Mesenteric fat pad (tissue), 1 donor: ENCODE data around the gene CEP104. TPM values are rescaled to one million over a fixed set of nuclear protein-coding genes. Genes with fewer than 3 reads are reported as not detected.

Experiments used
- DNase-seq: peaks from one replicate; pipeline ENCODE4 v3.0.0-alpha.2; 2020; ENCODE audit warnings: low spot score
- total RNA-seq: library from RNA; stranded (reverse); fragmentation: NEBNext Ultra II Directional; extraction: Animal tissue kit (Norgen Biotek cat#: 25700); gene quantifications from one replicate; pipeline ENCODE4 v1.2.1, GENCODE V29; 2021
- donor health status: DM: yes; HTN: yes; CAD: no.

The CEP104 gene
- total RNA-seq, 1 donor from 2014 or later: 45.0 TPM

DNA sequence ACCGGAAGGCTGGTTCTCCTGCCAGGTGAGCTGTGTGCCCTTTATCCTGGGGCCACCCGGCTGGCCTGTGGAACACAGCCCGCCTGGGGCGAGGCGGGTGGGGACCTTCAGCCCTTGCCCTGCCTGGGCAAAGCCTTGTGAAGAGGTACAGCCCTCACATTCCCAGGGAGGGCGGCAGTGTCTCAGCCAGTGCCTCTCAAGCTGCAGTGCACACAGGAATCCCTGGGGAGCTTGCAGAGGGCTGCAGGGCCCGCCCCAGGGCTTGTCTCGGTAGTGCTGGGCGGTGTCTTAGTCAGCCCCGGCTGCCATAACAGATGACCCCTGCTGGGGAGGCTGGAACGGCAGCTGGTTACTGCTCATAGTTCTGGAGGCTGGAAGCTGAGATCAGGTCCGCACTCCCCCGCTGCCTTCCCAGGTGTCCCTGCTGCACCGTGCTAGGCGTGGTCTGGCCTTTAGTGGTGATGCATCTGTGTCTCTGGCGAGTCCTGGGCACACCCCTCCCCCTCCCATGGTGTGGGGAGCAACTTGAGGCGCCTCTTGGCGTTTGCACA is 12.8 kb upstream of the CEP104 start:
- DNase-seq: no peak

DNA sequence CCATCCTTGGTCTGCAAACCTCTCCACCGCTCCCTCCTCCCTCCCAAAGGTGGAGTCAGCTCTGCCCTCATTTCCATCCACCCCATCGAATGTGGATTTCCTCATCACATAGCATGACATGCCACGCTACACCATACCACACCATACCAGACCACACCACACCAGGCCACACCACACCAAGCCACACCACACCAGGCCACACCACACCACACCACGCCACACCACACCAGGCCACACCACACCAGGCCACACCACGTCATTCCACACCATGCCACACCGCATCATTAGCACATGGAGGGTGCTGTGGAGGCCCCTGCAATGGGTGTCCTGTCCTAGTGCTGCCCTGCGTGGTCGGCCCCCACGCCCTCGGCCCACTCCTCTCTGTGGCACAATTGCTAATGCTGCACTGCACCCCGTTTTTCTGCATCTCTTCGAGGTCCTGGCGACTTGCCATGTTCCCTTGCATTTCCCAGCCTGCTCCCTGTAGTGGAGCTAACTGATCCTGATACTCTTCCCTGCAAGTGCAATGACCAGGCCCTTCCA is 11.5 kb upstream of the CEP104 start:
- no peak for DNase-seq

DNA sequence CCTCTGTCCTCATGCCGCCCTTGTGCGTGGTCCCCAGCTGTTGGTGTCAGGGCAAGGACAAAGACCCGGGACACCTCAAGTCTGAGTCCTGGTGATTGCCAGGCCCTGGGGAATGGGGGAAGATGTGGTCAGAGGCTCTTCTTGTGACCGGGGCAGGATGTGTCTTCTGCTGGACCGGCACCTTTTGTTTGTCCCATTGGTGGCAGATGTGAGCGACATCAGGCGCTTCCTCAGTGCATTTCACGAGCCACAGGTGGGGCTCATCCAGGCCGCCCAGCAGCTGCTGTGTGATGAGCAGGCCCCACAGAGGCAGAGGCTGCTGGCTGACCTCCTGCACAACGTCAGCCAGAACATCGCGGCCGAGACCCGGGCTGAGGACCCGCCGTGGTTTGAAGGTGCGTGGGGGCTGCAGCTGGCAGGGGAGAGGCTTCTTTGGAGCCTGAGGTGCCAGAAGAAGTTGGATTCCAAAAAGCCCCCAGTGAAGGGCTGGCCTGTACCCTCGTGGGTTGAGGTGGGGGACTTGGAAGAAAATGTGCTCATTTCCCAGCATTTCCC is 8.7 kb upstream of the CEP104 start:
- DNase-seq: no peak

DNA sequence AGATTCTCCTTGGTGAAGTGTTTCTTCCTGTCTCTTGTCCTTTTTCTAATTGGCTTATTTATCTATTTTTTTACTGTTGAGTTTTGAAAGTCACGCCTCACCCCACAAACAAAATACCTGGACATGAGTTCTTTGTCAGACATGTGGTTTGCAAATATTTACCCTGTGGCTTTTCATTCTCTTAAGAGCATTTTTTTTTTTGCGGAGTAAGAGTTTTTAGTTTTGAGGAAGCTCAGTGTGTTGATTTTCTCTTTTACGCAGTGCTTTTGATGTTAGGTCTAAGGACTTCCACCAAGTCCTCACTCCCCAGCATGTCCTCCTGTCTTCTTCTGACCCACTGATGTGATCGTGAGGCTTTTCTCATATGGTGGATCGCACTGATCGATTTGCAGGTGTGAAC is 7.9 kb upstream of the CEP104 start:
- DNase-seq: no peak

DNA sequence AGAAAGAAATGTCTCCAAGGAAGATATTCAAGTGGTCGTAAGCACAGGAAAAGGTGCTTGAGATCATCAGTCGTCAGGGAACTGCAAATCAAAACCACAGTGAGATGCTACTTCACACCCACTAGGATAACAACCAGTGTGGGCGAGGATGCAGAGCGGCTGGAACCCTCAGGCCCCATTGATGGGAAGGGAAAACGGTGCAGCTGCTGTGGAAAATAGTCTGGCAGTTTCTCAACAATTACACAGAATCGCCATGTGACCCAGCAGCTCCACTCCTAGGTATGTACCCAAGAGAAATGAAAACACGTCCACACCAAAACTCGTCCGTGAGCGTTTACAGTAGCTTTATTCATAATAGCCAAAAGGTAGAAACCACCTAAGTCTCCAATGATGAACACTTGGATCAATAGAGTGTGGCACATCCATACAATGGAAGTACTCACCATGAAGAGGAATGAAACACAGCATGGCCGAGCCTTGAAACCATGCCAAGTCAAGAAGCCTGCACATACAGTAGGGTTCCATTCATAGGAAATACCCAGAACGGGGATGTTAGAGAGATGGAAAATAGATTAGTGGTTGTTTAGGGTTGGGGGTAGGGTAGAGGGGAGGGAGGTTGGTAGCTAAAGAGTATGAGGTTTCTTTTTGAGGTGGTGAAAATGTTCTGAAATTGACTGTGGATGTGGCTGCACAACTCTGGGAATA is 6.4 kb upstream of the CEP104 start:
- no peak for DNase-seq

DNA sequence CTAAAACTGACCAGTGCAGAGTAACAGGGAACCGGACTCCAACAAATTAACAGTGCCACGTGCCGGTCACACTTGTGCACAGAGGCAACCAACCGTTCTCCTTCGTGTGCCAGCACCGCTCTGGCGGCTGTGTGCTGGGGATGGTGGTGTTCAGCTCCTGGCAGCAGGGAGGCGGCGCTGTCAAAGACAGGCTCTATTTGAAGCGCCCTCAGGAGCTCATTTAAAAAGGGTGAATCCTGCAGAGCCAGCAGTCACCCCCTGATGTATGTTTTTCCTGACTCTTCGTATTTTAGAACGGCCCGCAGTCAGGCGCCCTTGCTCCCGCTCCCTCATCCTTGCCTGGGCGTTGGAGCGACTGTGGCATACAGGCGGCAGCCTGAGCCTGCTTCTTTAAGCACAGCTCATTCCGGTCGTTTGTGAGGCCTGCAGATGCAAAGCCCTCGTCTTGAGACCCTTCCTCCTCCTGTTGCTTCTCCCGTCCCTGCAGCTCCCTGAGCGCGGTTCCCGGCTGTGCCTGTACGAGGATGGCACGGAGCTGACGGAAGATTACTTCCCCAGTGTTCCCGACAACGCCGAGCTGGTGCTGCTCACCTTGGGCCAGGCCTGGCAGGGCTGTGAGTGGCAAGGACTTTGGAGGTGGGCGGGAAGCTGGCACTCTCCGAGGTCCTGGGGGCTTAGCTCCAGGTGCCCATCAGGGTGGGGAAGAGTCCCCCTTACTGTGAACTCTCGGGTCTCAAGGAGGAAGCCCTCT is 1.4 kb upstream of the CEP104 start:
- DNase-seq: no peak

DNA sequence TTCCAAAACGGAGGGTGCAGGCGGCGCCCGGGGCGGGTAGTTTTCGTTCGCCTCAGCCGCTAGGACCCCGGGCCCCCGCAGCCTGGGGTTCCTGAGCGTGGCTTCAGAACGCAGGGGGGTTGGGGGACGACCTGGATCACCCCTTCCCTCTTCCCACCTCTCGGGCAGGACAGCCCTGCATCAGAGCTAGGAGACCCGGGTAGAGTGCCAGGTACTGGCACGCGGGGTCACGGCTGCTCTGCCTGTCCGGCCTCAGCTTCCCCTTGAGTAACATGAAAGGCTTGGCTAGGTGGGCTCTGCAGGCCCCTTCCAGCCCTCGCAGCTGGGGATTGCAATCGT is 749 bp upstream of the CEP104 start:
- no peak for DNase-seq

DNA sequence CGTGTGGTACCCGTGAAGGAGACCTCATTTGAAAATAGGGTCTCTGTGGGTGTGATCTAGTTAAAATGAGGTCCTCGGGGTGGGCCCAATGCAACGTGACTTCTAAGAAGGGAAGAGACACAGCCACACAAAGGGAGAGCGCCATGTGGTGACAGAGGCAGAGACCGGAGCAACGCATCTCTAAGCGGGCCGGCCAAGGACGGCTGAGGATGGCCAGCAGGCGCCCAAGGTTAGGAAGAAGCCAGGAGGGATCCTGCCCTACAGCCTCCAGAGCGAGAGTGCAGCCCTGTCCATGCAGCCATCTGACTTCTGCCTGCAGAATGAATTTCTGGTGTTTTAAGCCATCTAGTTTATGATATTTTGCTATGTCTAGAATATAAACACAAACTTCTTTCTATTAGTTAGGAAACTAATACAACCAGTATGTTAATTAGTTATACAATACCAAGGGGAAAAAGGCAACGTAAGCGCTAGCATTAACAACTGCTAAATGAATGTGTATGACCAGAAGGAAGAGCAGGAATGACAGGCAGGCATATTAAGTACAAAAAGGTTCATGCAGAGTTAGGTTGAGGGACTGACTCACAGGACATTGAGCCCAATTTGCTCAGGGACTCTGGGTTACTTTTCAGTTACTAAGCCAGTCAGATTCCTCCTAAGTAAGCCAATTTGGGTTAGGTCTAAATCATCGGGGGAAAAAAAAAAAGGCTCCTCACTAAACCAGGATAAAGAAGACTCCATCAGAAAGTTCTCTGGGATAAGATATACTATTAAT is 4.1 kb downstream of the CEP104 start:
- no peak for DNase-seq

DNA sequence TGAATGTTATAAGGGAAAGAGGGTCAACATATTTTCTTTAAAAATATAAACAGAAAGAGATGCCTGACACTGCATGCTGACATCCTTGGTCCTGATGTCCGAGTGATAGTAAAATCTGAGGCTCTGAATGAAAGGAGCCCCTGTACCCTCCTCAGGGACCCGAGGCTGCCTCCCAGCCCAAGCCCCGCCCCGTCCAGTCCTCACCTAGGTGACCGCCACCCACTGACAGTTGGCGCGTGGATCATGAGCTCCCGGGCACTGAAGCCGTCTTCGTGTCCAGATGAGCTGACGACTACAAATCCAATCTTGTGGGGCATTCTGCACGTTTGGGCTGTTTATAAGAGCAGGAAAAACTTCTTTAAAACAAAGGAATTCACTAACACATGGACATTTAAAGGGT is 4.9 kb downstream of the CEP104 start:
- no peak for DNase-seq

DNA sequence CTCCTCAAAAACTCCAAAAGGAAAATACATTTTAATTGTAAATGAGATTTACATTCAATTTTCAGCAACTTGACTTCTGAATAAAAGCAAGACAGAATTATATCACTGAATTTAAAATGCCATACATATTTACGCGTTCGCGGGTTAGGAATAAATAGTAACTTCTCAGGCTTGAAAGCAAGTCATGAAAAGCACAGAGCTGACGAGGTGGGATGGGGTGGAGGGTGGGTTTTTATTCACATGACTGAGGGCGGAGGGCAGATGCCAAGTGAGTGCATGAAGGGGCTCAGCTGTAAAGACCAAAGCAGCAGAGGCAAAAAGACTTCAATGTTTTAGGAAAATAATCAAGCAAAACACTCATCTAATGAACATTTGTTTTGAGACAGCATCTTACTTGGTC is 5.7 kb downstream of the CEP104 start:
- DNase-seq: no peak

DNA sequence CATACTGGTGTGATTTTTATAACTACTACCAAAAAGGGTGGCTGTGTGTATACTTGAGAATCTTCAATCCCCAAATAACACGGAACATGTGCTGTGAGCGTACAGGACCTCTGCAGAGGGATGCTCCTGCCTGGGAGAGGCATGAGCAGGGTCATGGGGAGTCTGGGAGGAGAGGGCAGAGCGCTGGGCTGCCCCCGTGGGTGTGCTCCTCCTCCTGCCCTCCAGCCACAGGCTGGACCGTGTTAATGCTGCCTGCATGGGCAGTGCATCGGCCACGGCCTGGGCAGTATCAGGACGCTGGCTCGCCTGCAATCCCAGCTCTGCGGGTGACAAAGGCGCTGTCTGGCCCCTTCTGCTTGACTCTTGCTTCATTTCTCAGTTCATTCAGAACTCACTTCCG is 6.2 kb downstream of the CEP104 start:
- no peak for DNase-seq

DNA sequence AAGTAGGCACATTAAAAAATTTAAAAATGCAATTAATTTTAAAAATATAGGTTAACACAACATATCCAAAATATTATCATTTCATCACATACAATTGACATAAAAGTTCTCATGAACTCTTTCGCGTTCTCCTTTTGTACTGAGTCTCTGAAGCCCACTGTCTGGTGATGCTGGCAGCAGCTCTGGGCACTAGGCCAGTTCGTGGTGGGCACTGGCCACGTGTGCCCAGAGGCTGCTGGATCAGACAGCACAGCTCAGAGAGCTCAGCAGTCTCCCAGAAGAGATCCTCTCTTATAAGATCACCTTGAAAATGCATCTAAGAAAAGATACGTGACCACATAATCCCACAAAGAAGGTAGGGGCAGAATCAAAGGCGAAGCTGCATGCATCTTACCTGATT is 9.9 kb downstream of the CEP104 start:
- no peak for DNase-seq

DNA sequence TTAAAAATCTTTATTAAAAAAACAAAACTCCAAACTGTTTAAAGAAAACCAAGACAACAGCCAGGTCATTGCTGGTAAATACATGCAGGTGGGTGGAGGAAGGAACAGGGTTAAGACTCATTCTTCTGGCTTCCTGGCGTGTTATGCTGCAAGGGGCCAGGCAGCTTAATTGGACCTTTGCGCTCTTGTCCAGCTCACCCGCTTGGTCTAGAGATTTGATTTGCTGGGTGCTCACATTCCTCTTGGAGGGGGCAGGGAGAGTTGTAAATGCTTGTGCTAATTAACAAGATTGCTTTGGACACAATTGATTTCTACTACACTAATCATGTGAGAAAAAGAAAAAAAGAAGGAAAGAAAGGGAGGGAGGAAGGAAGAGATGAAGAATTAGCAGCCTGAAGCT is 10.5 kb downstream of the CEP104 start:
- DNase-seq: no peak

DNA sequence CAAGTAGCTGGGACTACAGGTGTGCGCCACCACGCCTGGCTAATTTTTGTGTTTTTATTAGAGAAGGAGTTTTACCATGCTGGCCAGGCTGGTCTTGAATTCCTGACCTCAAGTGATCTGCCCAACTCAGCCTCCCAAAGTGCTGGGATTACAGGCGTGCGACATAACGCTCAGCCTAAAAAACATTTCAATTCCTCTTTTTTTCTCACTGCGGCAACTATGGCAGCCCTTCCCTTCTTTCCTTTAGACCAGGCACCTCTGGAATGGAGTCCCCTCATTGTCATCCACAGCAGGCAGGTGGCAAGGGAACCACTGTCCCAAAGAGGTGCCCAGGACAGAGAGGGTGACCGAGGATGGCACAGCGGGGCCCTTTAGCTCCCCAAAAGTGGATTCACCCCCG is 14.1 kb downstream of the CEP104 start:
- no peak for DNase-seq

DNA sequence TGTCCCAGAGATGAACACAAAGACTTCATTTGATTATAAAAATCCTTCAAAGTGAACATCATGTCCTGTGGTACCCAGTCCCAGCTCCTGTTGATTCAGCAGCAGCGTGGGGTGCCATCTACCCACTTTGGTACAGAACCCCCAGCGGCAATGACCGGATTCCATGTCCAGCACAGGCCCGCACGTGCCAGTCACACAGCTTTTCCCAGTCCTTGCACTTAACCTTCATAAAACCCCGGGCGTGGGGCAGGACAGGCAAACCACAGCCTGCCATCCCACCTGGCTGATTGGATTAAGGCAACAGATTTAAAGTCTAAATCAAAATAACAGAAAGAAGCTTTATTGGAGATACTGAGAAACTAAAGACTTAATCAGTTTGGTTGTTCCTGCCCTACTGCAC is 15.5 kb downstream of the CEP104 start:
- DNase-seq: no peak

DNA sequence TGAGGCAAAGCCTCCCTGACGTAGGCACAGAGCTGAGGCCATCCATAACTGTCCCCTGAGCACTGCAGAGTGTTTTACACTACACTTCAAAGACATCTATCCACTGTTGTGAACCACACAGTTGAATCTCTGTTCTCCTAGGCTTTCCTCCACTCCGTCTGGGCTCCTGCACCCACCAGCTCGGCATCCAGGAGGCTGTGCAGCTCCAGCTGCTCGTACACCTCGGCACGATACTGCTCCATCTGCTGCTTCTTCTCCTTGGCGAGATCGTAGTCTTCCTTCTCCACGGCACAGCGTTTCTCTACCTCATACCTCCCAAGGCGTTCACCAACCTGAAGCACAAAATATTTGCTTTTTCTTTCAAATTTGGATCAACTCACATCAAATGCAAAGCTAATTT is 18.2 kb downstream of the CEP104 start:
- no peak for DNase-seq

DNA sequence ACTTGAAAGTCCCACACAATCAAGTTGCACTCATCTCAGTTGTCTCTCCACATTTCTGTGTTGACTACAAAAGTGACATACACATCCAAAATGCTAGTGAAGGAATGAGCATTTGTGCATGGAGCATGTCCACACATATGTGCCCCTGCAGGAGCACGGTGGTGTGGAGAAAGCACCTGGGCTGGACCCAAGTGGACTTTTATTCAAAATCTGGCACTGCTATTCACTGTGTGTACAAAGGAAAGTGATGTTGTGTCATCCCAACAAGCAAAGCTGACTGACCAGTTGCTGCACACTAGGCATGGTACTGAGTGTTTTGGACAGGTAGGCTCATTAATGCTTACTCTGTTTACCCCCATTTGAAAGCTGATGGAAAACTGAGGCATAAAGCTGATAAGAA is 19.3 kb downstream of the CEP104 start:
- no peak for DNase-seq

DNA sequence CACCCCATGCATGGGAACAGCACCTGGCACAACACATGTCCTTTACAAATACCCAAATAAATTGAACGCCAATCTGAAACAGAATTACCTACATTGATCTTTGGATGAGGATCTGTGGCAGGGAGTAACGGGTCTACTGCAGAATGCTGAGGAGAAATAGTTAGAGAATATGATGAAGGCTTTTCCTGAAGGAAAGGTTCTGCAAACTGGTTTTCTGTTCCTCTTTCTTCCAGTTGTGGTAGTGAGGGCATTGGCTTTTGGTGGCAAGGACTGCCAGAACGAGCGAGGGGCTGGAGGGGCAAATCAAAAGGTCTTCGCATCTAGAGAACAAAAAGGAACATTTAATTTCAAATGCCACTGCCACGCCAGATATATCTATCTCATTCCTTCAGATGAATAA is 19.8 kb downstream of the CEP104 start:
- no peak for DNase-seq

DNA sequence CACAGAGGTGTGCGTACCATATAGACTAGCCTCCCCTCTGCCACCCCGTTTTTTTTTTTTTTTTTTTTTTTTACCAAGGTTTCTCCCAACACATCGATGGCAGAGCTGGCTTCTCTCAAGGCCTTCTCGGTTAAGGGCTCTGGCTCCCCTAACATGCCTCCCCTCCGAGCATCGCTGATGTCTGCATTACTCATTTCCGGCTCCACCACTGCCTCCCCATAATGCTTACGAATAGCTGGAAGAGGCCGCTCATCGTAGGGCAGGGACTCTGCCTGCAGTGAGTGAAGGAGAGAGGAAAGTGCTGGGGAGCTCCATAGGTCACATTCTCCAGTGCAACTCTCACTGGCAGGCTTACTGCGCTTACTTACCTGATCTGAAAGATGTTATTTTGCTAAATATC is 20.6 kb downstream of the CEP104 start:
- DNase-seq: no peak

DNA sequence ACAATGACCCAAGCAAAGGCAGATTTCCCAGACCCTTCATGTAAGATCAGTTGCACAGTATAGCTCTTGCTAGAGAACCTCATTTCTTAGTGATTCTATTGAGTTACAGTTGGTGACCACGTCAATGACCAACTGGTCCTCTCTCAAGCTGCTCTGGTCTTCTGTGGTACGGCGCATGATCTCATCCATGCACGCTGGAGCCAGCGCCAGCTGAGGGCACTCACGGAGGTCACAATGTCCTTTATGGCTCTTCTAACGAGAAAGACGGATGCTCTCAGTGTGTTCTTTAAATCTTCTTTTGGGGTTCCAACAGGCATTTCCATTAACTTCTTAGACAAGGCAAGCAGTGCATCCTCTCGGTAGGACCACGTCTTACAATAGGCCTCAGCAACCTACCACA is 22.3 kb downstream of the CEP104 start:
- DNase-seq: no peak

DNA sequence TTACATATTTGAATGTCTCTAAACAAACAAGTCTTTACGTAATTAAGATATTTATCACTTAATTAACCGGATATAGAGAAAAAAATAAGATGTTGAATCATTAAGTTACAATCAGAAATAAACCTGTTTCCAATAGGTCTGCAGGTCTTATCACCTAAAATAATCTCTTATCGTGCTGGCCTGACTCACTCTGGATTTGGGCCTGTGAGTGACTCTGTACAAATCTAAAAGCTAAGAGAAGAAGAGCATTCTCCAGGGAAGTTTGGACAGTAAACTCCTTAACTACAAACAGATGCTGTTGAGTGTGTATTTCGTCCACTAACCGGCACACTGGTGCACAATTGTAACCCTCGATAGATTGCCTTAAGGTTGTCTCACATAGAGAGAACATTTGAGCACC is 25.3 kb downstream of the CEP104 start:
- no peak for DNase-seq

DNA sequence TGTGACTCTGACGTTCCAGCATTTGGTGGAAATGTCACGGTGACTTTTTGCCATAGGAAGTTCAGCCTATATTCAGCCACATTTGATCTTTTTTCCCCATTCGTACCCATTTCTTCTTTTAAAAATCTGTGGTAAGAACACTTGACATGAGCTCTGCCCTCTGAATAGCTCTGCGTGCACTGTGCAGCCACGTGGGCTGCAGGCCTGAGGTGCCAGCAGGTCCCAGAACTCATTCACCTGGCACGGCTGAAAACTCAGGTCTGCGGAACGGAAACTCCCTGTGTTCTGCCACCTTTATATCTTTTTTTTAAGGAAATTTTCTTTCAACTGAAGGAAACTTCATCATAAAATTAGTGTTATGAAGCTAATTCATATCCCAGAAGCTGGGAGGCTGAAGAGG is 28.6 kb downstream of the CEP104 start:
- no peak for DNase-seq
